Calu3 (cell line): ENCODE results near the gene ASB18. TPM values are rescaled to one million over a fixed set of nuclear protein-coding genes. Genes with fewer than 3 reads are reported as not detected.

Experiments used
- BruUV-seq: library from RNA; stranded (reverse); fragments of 400-500 nt; replicated peaks from 2 replicates; lab custom pipeline; 2021; lab: Mats Ljungman, UMichigan
- CTCF ChIA-PET: fragments of 300-600 bp; sonication (Branson Sonifier 250); formaldehyde crosslinking; loops from one replicate; lab custom pipeline; 2022; ENCODE audit warnings: antibody characterized with exemption; lab: Charles Lee
- DNase-seq: peaks from one replicate; pipeline ENCODE4 v3.0.0; 2022
- H3K27ac Mint-ChIP-seq: one replicate; pipeline ENCODE4 v1.8.0; 2022; ENCODE audit warnings: mixed read lengths; ENCODE audit not compliant: unreplicated experiment
- H3K27me3 Mint-ChIP-seq: one replicate; pipeline ENCODE4 v1.8.0; 2022; ENCODE audit warnings: mixed read lengths; ENCODE audit not compliant: unreplicated experiment
- H3K36me3 Mint-ChIP-seq: one replicate; pipeline ENCODE4 v1.8.0; 2022; ENCODE audit warnings: mild to moderate bottlenecking, moderate library complexity, mixed read lengths; ENCODE audit not compliant: insufficient read depth, unreplicated experiment
- H3K4me1 Mint-ChIP-seq: one replicate; pipeline ENCODE4 v1.8.0; 2022; ENCODE audit warnings: mild to moderate bottlenecking, low read depth, mixed read lengths; ENCODE audit not compliant: unreplicated experiment
- H3K4me3 Mint-ChIP-seq: one replicate; pipeline ENCODE4 v1.8.0; 2022; ENCODE audit warnings: mild to moderate bottlenecking, low read depth, moderate library complexity, mixed read lengths; ENCODE audit not compliant: unreplicated experiment
- H3K9me3 Mint-ChIP-seq: one replicate; pipeline ENCODE4 v1.8.0; 2022; ENCODE audit warnings: low read depth, mixed read lengths; ENCODE audit not compliant: unreplicated experiment
- CTCF ChIP-seq: fragments of 200-600 bp; IDR thresholded peaks from one replicate; pipeline ENCODE4 v1.8.0; 2022; ENCODE audit warnings: antibody characterized with exemption; ENCODE audit not compliant: unreplicated experiment
- intact Hi-C: fragments of 100-400 bp; cut with micrococcal nuclease; formaldehyde crosslinking; loops from one replicate; pipeline ENCODE4 v1.10.0; 2022; ENCODE audit not compliant: unreplicated experiment
- total RNA-seq: library from RNA; stranded (reverse); gene quantifications from 2 replicates; pipeline ENCODE4 v1.2.3, GENCODE V29; 2022

The ASB18 gene
- total RNA-seq, 1 experiment from 2014 or later: not detected

GRCh38 chr2:236303935-236304334 is 39.7 kb upstream of the ASB18 start:
- TF ChIP-seq CTCF: no peak
- Mint-ChIP-seq H3K4me1 (no peaks in the 10 kb centered on the region), H3K36me3 (no peaks in the 10 kb centered on the region), H3K9me3 (no peaks in the 10 kb centered on the region), H3K27ac (no peak overlapping the region), H3K27me3 (peaks cover 30% of the 10 kb centered on the region), H3K4me3 (no peak overlapping the region)
- intact Hi-C loops: no loop called here
- no peak for DNase-seq
- CTCF ChIA-PET: no interaction called here
- no TSS peak for BruUV-seq

DNA sequence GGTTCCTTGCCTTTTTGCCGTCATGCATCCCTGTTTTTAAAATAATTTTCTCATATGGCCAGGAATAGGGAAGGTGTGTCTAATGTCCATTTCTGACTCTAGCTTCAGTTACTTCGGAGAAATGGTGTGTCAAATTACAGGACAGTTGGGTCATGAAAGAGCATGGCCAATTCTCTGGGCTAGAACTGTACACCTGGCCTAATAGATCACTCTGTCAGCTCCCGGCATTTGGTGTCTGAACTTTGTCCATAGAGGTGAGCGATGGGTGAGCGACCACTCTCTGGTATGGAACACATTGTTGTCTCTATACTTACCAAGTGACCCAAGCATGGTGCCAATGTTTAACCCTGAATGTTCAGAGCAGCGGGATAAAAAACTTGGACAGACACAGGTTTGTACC is 38.3 kb upstream of the ASB18 start:
- TF ChIP-seq CTCF: no peak
- CTCF ChIA-PET: no interaction called here
- H3K4me1 Mint-ChIP-seq: no peaks in the 10 kb centered on the region
- H3K27ac Mint-ChIP-seq: no peak overlapping the region
- no peaks in the 10 kb centered on the region for H3K36me3 Mint-ChIP-seq
- H3K27me3 Mint-ChIP-seq: peaks cover 23% of the 10 kb centered on the region
- no TSS peak for BruUV-seq
- DNase-seq: no peak
- no peaks in the 10 kb centered on the region for H3K9me3 Mint-ChIP-seq
- no peak overlapping the region for H3K4me3 Mint-ChIP-seq
- intact Hi-C loops: no loop called here

GRCh38 chr2:236298924-236299475 is 34.8 kb upstream of the ASB18 start:
- Mint-ChIP-seq H3K36me3 (no peaks in the 10 kb centered on the region), H3K27ac (no peak overlapping the region), H3K4me1 (no peaks in the 10 kb centered on the region), H3K27me3 (no peaks in the 10 kb centered on the region), H3K4me3 (no peak overlapping the region), H3K9me3 (no peaks in the 10 kb centered on the region)
- BruUV-seq: no TSS peak
- no peak for TF ChIP-seq CTCF
- CTCF ChIA-PET: no interaction called here
- intact Hi-C loops: no loop called here
- no peak for DNase-seq

- H3K27me3 Mint-ChIP-seq: peaks cover 19% of the 10 kb centered on the region
- no TSS peak for BruUV-seq
- no peaks in the 10 kb centered on the region for H3K4me1 Mint-ChIP-seq
- TF ChIP-seq CTCF: no peak
- no peak overlapping the region for H3K27ac Mint-ChIP-seq
- no peaks in the 10 kb centered on the region for H3K9me3 Mint-ChIP-seq
- H3K36me3 Mint-ChIP-seq: no peaks in the 10 kb centered on the region
- no peak for DNase-seq
- no peak overlapping the region for H3K4me3 Mint-ChIP-seq
- CTCF ChIA-PET: interaction anchor here (0.7 kb wide), 1 partner anchor 335 kb away, joined by 4 read pairs; no protein-coding TSS in a partner anchor
- intact Hi-C loops: no loop called here
Measured at GRCh38 chr2:236295481-236295880, 31.3 kb upstream of the ASB18 start.
